Bronchial smooth muscle cell (primary cell): ENCODE data around the gene CDK2. TPM values are rescaled to one million over a fixed set of nuclear protein-coding genes. Genes with fewer than 3 reads are reported as not detected.

Experiments
- total RNA-seq: library from RNA; depleted of rRNA; stranded (reverse); fragments of >200 nt; gene quantifications from 2 replicates; pipeline ENCODE4 v1.2.1, GENCODE V29; 2014

Gene CDK2
- total RNA-seq: 4.5 and 6.8 TPM in 2 replicates

DNA sequence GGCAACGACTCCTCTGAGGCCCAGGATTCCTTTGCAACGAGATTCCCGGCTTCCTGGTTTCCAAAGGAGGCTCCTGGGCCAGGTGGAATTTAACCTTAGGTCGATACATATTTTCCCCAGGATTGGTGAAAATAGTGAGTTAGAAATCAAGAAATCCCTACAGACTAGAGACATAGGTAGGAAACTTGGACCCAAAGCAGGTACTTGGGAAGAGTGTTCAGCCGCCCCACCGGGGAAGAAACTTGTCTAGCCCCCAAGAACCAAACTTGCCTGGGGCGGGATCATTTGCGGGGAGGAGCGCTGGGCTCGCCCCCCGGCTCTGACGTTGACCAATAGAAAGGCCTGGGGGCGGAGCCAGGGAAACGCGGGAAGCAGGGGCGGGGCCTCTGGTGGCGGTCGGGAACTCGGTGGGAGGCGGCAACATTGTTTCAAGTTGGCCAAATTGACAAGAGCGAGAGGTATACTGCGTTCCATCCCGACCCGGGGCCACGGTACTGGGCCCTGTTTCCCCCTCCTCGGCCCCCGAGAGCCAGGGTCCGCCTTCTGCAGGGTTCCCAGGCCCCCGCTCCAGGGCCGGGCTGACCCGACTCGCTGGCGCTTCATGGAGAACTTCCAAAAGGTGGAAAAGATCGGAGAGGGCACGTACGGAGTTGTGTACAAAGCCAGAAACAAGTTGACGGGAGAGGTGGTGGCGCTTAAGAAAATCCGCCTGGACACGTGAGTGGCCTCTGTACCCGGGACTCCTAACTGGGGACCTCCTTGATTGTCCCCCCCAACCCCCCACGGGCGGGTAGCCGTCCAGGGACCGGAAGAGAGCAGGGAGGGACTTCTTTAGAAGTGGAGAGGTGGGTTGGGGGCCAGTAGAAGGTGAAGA lies at the start of gene CDK2:
TSS of gene CDK2 (plus strand) at position 423 of the 874 bp plus-strand sequence. CDS start at position 602, 179 bp downstream.

DNA sequence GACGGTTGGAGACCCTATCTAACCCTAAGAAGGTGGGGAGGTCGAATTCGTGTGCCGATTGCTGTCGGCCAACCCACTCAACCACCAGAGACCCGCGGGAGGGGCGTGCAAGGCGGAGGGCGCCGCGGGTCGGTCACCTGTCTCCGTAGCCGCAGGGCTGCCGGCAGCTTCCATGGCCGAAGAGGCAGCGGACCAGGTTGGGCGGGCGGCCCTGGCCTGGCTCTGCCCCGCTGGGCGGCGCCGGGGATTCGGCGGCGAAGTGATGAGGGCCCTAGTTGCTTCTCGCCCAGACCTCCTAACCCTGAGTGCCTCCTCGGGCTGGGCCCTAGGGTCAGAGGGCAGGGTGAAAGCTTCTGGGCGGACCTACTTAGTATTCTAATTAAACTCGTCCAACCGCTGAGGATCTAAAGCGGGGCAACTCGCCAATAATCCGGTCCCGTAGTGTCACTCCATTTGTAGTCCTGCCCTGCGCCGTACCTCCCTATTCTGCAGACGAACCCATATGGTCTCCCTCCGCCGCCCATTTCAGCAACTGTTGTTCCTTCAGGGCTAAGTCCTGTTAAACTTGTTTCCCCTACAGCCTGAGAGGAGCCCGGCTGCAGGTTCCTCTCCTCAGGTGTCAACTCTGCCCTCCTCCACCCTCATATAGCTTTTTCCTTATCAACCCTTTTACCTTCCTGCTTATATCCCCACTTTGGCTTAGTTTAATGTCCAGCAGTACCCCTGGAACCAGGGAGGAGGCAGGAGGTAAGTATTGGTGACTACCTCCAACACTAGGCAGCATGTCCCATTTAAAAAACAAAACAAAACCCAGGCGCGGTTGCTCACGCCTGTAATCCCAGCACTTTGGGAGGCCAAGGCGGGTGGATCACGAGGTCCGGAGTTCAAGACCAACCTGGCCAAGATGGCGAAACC lies 38.8 kb upstream of the CDK2 start, which contains the start of gene PYM1:
TSS of gene PYM1 (minus strand) at position 307 of the 915 bp plus-strand sequence. CDS start at position 174, 133 bp downstream.

DNA sequence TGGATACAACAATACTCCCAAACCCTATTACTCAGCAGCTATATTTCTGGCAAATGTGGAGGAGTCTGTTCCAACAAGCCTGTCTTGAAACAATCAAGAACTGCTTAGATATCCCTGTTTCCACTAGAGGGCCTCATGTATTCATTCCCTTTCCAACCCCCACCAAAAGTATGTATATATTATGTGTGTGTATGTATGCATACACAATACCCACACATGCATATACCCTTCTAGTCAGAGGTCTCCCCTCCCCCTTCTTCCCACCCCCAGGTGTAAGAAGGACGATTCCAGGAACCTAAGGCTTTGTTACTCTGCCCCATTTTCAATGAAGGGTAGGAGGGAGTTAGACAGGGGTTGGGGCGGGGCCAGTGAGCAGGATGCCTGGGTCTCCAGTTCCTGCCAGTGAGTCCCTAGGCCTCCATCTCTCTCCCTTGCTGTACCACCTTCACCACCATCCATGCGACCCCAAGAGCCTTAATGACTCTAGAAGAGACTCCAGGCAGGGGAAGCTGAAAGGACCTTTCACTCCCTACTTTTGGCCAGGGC lies 35.8 kb upstream of the CDK2 start, which contains the start of gene DGKA:
TSS of gene DGKA (plus strand) at position 392 of the 546 bp plus-strand sequence. CDS start 5,342 bp downstream, outside the sequence.

DNA sequence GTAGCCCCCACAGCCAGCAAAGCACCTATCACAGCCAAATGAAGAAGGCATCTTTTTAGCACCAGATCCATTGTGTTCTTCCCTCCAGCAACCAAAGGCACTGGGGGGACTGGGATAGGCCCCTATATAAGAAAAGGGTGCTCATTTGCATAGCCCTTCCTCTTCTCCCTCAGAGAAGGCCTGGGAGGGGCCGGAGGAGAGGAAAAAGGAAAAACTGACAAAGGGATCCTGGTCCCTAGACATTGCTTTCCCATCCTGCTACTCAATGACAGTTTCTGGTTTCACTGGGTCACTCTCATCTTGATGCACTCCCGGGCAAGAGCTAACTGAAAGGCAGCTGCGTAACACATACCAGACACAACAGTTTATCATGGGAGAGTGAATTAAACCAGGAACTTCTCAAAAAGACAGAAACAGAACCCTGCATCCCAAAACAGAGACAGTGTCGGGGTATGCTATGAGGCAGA lies 656 bp upstream of the CDK2 start, which contains the start of gene PMEL:
TSS of gene PMEL (minus strand) at position 102 of the 467 bp plus-strand sequence. CDS start at position 71, 31 bp downstream.

DNA sequence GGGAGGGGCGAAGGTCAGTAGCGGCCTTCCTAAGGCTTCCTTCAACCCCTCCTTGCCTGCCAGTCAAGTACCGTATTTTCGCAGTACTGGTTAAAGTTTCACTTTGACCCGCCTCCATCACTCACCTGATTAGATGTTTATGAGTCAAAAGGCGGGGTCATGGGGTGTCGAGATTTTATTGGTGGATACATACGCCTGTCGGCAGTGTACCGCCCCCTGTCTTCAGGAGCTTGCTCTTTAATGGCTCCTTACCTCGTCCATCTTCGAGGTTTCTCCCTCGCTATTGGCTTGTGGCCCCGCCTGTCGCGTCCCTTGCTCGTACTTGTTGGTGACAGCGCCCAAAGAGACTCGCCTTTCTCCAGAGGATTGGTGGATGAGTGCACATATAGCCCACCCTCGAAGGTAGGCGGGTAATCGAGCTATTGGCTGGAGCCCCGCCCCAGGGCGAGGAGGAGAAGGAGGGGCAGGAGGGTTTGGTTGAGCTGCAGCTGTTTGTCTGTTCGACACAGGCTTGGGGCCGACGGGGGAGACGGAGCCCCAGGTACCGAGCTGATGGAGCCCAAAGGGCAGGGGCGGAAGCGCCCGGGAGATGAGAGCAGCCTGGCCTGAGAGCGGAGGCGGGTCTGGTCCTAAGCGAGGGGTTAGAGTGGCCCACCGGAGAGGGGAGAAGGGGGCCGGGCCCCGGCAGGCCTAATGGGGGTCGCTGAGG lies 7.1 kb downstream of the CDK2 start, which contains the start of gene RAB5B:
TSS of gene RAB5B (plus strand) at position 480 of the 709 bp plus-strand sequence. CDS start 12,883 bp downstream, outside the sequence.

DNA sequence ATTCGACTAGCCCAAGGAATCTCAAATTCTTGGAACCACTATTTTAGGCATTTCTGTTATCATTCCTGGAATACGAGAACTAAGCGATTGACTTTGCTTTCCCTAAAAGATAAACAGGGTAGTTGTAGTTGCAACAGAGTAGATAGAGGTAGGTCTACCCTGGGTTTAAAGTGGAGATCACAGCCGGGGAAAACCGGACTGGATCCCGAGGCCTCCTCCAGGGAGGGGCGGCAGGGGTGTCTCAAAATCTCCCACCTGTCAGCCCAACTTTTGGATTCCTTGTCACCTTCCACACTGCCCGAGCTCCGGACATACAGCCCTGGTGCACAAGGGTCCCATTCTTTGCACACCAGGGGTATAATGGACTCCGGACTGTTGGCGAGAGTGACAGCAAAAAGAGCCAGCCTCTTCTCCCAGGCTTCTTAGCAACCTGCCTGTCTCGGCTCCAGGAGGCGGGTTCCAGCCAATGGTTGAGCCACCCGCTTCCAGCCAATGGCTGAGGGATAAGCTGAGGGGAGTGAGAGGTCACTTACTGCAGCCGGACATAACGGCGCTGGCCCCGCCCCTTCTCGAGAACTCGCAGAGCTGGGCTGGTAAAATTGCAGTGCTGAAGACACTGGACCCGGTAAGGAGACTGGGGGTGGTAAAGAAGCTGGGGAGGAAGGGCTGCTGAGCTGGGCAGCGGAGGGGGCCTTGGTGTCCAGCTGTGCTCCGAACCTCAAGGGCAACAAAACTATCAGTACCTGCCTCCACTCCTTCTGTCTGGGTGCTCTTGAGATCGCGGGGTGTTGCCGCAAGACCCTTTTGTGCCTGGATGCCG lies 30.3 kb downstream of the CDK2 start, which contains the start of gene SUOX:
TSS of gene SUOX (plus strand) at position 562 of the 820 bp plus-strand sequence. CDS start 4,946 bp downstream, outside the sequence.

DNA sequence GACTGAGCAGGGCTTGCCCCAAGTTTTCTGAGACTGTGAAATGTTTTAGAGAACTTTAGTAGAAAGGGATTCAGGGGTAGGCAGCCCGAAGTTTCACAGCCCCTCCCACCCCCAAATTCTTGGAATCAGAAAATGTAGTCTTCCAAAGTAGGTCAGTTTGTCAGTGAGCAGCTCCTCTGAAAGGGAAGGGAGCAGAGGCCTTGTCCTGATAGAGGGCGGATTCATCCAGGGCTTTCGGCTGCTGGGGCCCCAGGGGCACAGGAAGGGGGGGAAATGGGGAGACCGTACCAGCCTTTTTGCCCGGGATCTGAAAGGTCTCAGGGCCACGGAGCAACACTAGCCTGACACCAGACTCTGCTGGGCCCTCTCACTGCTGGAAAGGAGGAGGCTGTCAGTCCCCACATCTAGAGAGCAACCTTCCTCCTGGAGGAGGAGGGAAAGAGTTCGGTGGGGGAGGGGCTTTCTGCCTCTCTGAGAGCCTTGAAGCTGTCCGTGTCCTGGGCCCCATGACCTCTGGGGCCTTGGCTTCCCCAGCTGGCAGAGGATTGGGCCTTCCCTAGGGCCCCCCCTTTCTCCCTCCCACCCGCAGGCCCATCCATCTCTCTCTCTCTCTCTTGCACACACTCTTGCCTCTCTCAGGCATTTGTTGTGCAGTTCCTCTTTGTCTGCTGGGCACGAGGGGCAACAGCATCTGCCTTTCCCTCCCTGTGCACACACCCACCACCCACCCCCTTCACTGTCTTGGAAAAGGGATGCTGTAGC lies 54.0 kb downstream of the CDK2 start, which contains the start of gene IKZF4:
TSS of gene IKZF4 (plus strand) at position 621 of the 762 bp plus-strand sequence. CDS start 451 bp downstream, outside the sequence.

Other genes with a start within 250 kb of the CDK2 start
- gene RDH5, start 246.4 kb upstream of the CDK2 start, total RNA-seq: 8.7 and 10.4 TPM in 2 replicates
- gene CD63, start 237.8 kb upstream of the CDK2 start, total RNA-seq: 3,848 and 5,531 TPM in 2 replicates
- 4.5 and 5.0 TPM in 2 replicates for gene GDF11, start 223.7 kb upstream of the CDK2 start, total RNA-seq
- 65.7 and 101 TPM in 2 replicates for gene SARNP, start 149.1 kb upstream of the CDK2 start, total RNA-seq
- gene ORMDL2, start 148.8 kb upstream of the CDK2 start, total RNA-seq: 20.8 and 23.9 TPM in 2 replicates
- gene DNAJC14, start 137.2 kb upstream of the CDK2 start, total RNA-seq: 55.8 and 58.3 TPM in 2 replicates
- 6.0 and 6.1 TPM in 2 replicates for gene MMP19, start 123.9 kb upstream of the CDK2 start, total RNA-seq
- 29.8 and 43.8 TPM in 2 replicates for gene PYM1, start 38.9 kb upstream of the CDK2 start, total RNA-seq
- gene DGKA, start 35.7 kb upstream of the CDK2 start, total RNA-seq: 36.4 and 38.0 TPM in 2 replicates
- gene PMEL, start 788 bp upstream of the CDK2 start, total RNA-seq: 0.43 and 1.3 TPM in 2 replicates
- gene RAB5B, start 7.2 kb downstream of the CDK2 start, total RNA-seq: 37.5 and 43.0 TPM in 2 replicates
- 12.2 and 13.1 TPM in 2 replicates for gene SUOX, start 30.4 kb downstream of the CDK2 start, total RNA-seq
- gene IKZF4, start 54.2 kb downstream of the CDK2 start, total RNA-seq: 1.4 and 1.6 TPM in 2 replicates
- gene RPS26, start 75.1 kb downstream of the CDK2 start, total RNA-seq: 94.3 and 144 TPM in 2 replicates
- 0.63 and 0.94 TPM in 2 replicates for gene ERBB3, start 113.3 kb downstream of the CDK2 start, total RNA-seq
- 86.1 and 108 TPM in 2 replicates for gene PA2G4, start 137.7 kb downstream of the CDK2 start, total RNA-seq
- 3,876 and 6,422 TPM in 2 replicates for gene RPL41, start 149.8 kb downstream of the CDK2 start, total RNA-seq
- gene ZC3H10, start 151.4 kb downstream of the CDK2 start, total RNA-seq: 6.0 and 8.2 TPM in 2 replicates
- 138 and 202 TPM in 2 replicates for gene ESYT1, start 161.4 kb downstream of the CDK2 start, total RNA-seq
- 124 and 137 TPM in 2 replicates for gene MYL6B, start 185.8 kb downstream of the CDK2 start, total RNA-seq
- 2,436 and 3,376 TPM in 2 replicates for gene MYL6, start 191.5 kb downstream of the CDK2 start, total RNA-seq
- gene SMARCC2, start 222.7 kb downstream of the CDK2 start, total RNA-seq: 46.7 and 55.5 TPM in 2 replicates